ENCODE results near the gene ICAM2.

Gene ICAM2

GRCh38 chr17:64020056-64020766 lies at the start of gene ICAM2:
TSS of gene ICAM2 (minus strand) at chr17:64020633. CDS start at chr17:64006691, 13,942 bp downstream.
- DNase-seq (ENCODE audit: low read depth), result no peak

GRCh38 chr17:64070213-64070612 lies 49.8 kb upstream of the ICAM2 start:
- DNase-seq (ENCODE audit: low read depth), result no peak

- DNase-seq (ENCODE audit: low read depth), result no peak
Measured at GRCh38 chr17:64069143-64069542, 48.7 kb upstream of the ICAM2 start.

GRCh38 chr17:64067657-64068056 lies 47.2 kb upstream of the ICAM2 start:
- no peak for DNase-seq (ENCODE audit: low read depth)

- no peak for DNase-seq (ENCODE audit: low read depth)
Measured at GRCh38 chr17:64066716-64067115, 46.3 kb upstream of the ICAM2 start.

DNA sequence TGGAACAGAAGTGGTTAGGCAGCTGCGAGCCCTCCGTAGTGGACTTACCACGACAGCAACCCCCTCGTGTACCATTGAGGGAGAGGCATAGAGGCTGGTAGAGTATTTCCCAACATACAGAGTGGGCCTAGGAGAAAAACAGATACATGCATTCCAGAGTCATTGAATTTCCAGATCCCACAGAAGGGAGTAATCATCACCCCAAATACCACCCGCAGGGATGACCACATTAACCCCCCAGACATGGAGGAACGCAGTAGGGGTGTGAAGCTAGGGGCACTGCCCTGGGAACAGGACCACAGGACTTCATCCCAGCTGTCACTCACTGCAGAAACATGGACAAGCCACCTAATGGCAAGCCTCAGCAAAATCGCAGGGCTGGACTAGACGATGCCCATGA lies 44.7 kb upstream of the ICAM2 start:
- no peak for DNase-seq (ENCODE audit: low read depth)

DNA sequence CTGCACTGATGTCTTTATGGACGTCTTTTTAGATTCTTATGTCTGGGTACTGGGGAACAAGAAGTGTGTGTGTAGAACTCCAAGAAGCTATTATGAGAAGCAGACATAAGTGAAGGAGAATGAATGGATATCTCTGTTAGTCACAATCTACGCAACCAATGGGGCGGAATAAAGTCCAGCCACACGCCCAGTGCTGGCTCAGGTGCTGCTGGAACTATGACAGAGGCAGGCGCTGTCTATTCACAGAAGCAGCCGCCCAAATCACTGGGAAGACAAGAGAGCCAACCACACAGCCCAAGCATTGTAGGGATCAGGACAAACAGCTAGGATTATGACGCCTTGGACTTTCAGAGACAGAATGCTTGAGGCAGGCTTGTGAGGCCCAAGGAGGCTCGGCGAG lies 43.9 kb upstream of the ICAM2 start:
- no peak for DNase-seq (ENCODE audit: low read depth)

GRCh38 chr17:64063766-64064224 lies 43.4 kb upstream of the ICAM2 start:
- DNase-seq (ENCODE audit: low read depth), result no peak

- DNase-seq (ENCODE audit: low read depth), result no peak
Measured at GRCh38 chr17:64063088-64063487, 42.7 kb upstream of the ICAM2 start.

DNA sequence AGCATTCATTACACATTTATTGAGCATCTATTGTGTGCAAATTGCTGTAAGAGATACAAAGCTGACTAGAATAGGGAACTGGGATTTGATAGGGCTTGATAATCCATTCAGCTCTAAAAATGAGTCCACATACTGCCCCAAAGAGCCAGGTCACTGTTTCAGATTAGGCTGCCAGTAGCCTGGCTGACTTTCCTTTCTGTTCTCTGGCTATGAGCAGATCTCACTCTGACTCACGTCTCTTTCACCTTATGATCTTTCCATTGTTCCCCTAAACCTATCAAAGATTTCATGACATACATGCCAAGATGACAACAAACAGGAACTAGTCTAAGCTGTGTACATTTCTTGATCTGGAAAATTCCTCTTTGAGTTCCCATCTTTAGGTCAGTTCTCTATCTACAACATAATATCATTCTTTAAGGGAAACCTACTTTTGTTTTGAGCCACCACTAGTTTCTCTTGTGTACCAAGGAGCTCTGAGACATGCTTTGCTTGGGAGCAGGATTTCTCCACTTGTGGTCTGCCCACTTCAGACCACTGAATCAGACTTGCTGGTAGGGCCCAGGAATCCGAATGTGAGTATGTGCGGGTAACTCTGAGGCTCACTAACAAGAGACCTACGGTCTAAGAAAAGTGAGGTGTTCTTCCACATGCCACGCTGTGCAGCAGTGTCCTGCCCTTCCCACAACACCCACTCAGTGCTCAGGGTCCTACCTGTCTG lies 40.9 kb upstream of the ICAM2 start:
- DNase-seq (ENCODE audit: low read depth), result no peak

GRCh38 chr17:64060331-64060730 lies 39.9 kb upstream of the ICAM2 start:
- no peak for DNase-seq (ENCODE audit: low read depth)

- DNase-seq (ENCODE audit: low read depth), result no peak
Measured at GRCh38 chr17:64059756-64060155, 39.3 kb upstream of the ICAM2 start.

DNA sequence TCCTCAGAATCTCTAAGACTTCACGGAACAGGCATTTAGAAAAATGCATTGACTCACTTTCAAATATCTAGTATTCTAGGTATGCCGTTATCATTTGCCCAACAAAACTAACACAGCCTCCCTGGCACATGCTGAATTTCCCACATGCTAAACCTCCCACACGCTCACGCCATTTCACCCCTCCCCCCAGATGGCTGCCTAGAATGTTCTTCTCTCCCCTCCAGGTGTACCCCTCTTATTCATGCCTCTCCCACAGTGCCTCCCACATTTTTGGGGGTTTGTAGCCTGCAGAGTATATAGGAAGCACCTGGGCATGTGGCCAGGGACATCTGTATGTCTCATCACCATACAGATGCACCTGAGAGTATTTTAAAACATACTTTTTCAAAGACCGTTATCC lies 38.2 kb upstream of the ICAM2 start:
- no peak for DNase-seq (ENCODE audit: low read depth)

- no peak for DNase-seq (ENCODE audit: low read depth)
Measured at GRCh38 chr17:64057701-64058263, 37.3 kb upstream of the ICAM2 start.

DNA sequence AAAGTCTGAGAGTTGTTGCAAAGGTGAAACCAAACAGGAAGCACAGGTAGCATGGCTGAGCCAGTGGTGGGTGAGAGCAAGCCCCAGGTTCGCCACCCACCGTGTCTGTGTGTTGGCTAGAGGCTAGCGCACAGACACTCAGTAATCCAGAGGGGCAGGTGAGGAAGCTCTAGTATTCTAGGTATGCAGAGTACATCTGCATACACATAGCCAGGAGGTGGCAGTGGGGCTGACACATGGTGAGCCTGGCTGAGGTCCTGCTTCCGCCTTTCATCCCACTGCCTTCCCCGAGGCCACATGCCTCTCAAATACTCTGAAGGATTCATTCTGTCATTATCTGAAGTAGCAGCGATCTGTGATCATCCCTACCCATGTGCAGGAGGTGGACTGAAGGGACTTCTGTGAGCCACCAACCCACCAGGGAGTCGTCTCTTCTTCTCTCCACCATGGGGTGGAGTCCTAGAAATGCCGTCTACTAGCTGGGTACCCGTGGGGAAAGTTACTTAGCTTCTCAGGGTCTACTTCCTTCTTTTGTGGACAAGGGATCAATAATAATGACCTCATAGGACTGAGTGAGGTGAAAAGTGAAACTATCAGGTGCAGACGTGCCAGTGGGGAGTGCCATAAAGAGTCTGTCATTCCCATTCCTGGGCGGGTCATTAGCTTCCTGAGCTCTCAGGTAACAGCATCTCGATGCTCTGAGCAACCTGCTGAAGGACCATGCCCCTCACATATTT lies 36.0 kb upstream of the ICAM2 start:
- no peak for DNase-seq (ENCODE audit: low read depth)

DNA sequence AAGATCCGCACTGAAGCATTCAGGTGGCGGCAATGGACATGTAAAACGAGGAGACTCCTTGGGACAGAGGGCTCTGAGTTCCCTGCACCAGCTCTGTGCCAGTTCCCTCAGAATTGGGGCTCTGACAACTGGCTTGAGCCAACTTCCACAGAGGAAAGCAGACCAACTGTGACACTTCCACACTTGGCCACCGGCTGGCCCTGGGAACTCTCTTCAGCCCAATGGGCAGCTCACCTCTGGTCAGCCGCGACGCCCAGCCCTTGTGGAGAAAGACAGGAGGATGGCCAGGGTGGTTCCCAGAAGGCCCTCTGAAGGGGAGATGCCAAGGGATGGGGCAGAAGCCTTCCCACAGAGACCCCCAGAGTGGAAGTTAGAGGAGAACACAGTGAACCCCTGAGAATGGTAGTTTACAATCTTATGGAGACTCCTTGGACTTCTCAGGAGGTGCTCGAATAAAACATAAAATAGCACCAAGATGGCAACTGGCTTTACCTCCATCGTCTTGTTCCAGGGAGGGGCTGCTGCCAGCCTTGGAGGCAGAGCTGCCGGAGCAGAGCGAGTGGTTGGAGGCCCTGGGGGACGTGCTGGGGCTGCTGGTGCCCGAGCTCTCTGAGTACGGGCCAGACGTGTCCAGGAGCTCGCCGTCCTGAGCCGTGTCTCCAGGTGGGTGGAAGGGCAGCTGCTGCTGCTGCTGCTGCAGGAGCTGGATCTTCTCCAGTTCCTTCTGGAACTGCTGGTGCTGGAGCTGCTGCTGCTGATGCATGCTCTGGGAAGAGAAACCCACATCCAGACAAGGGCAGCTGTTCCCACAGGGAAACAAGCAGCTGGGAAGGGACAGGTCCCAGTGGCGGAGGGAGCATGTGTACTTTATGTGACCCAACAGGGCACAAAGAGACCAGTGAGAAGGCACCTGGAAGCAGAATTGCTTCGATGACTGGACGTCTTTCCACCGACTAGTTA lies 35.0 kb upstream of the ICAM2 start:
- no peak for DNase-seq (ENCODE audit: low read depth)

DNA sequence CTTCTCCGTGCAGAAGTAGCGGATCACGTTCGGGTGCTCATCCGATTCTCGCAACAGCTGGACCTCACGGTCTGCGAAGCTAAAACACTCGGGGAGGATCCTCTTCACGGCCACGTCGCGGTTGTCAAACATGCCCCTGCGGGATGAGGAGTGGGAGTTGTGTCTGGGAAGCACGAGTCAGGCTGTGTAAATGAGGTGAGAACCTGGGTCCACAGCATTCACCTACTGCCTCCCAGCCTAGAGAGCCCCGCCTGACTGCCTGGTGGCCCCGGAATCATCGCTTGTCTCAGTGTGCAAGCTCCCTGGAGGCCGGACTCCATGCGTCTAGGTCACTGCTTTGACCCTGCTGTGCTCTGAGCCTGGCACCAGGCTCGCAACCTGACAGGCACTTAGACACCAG lies 33.9 kb upstream of the ICAM2 start:
- DNase-seq (ENCODE audit: low read depth), result no peak

DNA sequence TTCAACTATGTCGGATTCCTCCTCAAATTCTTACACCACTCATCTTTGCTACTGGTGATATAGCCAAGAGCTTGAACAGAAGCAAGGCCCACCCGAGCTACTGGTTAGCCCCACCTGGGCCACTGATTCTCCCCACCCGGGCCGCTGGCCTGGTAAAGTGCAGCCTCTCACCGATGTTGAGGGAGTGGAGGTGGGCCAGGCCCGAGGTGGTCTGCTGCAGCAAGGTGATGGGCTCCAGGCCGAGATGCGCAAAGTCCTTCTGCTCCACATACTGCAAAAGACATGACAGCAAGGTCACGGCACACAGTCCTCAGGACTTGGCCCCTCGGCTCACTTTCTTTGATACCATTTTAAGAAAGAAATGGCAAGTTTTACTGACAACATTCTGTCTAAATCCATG lies 32.7 kb upstream of the ICAM2 start:
- DNase-seq (ENCODE audit: low read depth), result no peak

- no peak for DNase-seq (ENCODE audit: low read depth)
Measured at GRCh38 chr17:64051153-64051552, 30.7 kb upstream of the ICAM2 start.

GRCh38 chr17:64048805-64049204 lies 28.4 kb upstream of the ICAM2 start:
- no peak for DNase-seq (ENCODE audit: low read depth)

GRCh38 chr17:64045176-64045575 lies 24.7 kb upstream of the ICAM2 start:
- DNase-seq (ENCODE audit: low read depth), result no peak
